Measurements from ENCODE around the gene SCP2. TPM values are rescaled to one million over a fixed set of nuclear protein-coding genes. Genes with fewer than 3 reads are reported as not detected.

The SCP2 gene
- total RNA-seq, 1 experiment from 2014 or later: 56.4 TPM

GRCh38 chr1:53084589-53084971 is 157.5 kb downstream of the SCP2 start:
- TF ChIP-seq ATF2 (CRISPR knock-in tag; IDR thresholded peaks at IDR 0.05; ENCODE audit: borderline replicate concordance, low read depth) (no peak), RELA (CRISPR knock-in tag; IDR thresholded peaks at IDR 0.05; ENCODE audit: borderline replicate concordance) (no peak), ZNF281 (CRISPR knock-in tag; IDR thresholded peaks at IDR 0.05) (no peak), CTCF (IDR thresholded peaks at IDR 0.05) (no peak), GRHL2 (CRISPR knock-in tag; IDR thresholded peaks at IDR 0.05; ENCODE audit: insufficient replicate concordance, severe bottlenecking) (no peak)
- no peaks in the 10 kb centered on the region; the same call in 1 of the 2 replicates for H3K27me3 Mint-ChIP-seq (ENCODE audit: low read depth)
- ChIA-PET CTCF (no interaction called here), POLR2A (no interaction called here)
- peak overlapping the region; percentile 80; the same call in 1 of the 2 replicates for H3K27ac Mint-ChIP-seq
- no peak for DNase-seq (ENCODE audit: low spot score)
- peaks cover 13% of the 10 kb centered on the region for H3K4me1 Mint-ChIP-seq
- H3K36me3 Mint-ChIP-seq: no peaks in the 10 kb centered on the region
- no peaks in the 10 kb centered on the region for H3K9me3 Mint-ChIP-seq
- H3K4me3 Mint-ChIP-seq: no peak overlapping the region
- no peak for ATAC-seq

GRCh38 chr1:53085405-53085804 is 158.3 kb downstream of the SCP2 start:
- Mint-ChIP-seq H3K9me3 (no peaks in the 10 kb centered on the region), H3K36me3 (no peaks in the 10 kb centered on the region), H3K4me3 (no peak overlapping the region), H3K27ac (no peak overlapping the region), H3K27me3 (ENCODE audit: low read depth) (no peaks in the 10 kb centered on the region; the same call in 1 of the 2 replicates), H3K4me1 (peaks cover 13% of the 10 kb centered on the region)
- DNase-seq (ENCODE audit: low spot score): no peak
- TF ChIP-seq ATF3 (CRISPR knock-in tag; conservative IDR thresholded peaks at IDR 0.05) (no peak), RELA (CRISPR knock-in tag; IDR thresholded peaks at IDR 0.05; ENCODE audit: borderline replicate concordance) (no peak), MYBL2 (CRISPR knock-in tag; IDR thresholded peaks at IDR 0.05) (no peak), NR1H2 (CRISPR knock-in tag; IDR thresholded peaks at IDR 0.05) (no peak), TEAD4 (CRISPR knock-in tag; IDR thresholded peaks at IDR 0.05) (no peak)
- ATAC-seq: no peak
- CTCF ChIA-PET: interaction anchor here (0.5 kb wide), 1 partner anchor 42 kb away, joined by 3 read pairs; no protein-coding TSS in a partner anchor
- POLR2A ChIA-PET: no interaction called here

- H3K4me3 Mint-ChIP-seq: no peak overlapping the region
- POLR2A ChIA-PET: no interaction called here
- H3K36me3 Mint-ChIP-seq: no peaks in the 10 kb centered on the region
- no peaks in the 10 kb centered on the region for H3K9me3 Mint-ChIP-seq
- no peaks in the 10 kb centered on the region; the same call in 1 of the 2 replicates for H3K27me3 Mint-ChIP-seq (ENCODE audit: low read depth)
- CTCF ChIA-PET: interaction anchor here (1.0 to 1.5 kb wide), 5 partner anchors 16 to 100 kb away, joined by 3 to 5 read pairs (median 4); no protein-coding TSS in a partner anchor
- peaks cover 13% of the 10 kb centered on the region for H3K4me1 Mint-ChIP-seq
- H3K27ac Mint-ChIP-seq: no peak overlapping the region
- ATAC-seq (no peak), DNase-seq (ENCODE audit: low spot score) (no peak)
- no peak for TF ChIP-seq CTCF (IDR thresholded peaks at IDR 0.05)
- no peak for TF ChIP-seq ZMAT4 (CRISPR knock-in tag; IDR thresholded peaks at IDR 0.05)
- TF ChIP-seq ZNF138 (CRISPR knock-in tag; conservative IDR thresholded peaks at IDR 0.05): no peak
- no peak for TF ChIP-seq FOXP1 (CRISPR knock-in tag; IDR thresholded peaks at IDR 0.05; ENCODE audit: borderline replicate concordance)
- no peak for TF ChIP-seq TEAD1 (CRISPR knock-in tag; IDR thresholded peaks at IDR 0.05)
- TF ChIP-seq JAZF1 (CRISPR knock-in tag; IDR thresholded peaks at IDR 0.05): no peak
- TF ChIP-seq E2F5 (CRISPR knock-in tag; IDR thresholded peaks at IDR 0.05): no peak
- no peak for TF ChIP-seq STAT6 (CRISPR knock-in tag; conservative IDR thresholded peaks at IDR 0.05; ENCODE audit: low read depth)
- no peak for TF ChIP-seq TEAD4 (CRISPR knock-in tag; IDR thresholded peaks at IDR 0.05)
Observed at GRCh38 chr1:53086491-53087070, 159.5 kb downstream of the SCP2 start.
